NCI-H2081 treated with DMSO at 0.1 percent for 48 hours (cell line): Measurements from ENCODE around the gene SLC12A8.

ENCODE experiments used
- DNase-seq: peaks from one replicate; lab custom pipeline; 2025; lab: John Stamatoyannopoulos, UW

SLC12A8 gene

GRCh38 chr3:125186800-125187598, 25.5 kb downstream of the SLC12A8 start:
- DNase-seq, result no peak

- DNase-seq, result no peak
Observed at GRCh38 chr3:125186261-125186787, 26.2 kb downstream of the SLC12A8 start.

- no peak for DNase-seq
Observed at GRCh38 chr3:125185805-125186204, 26.7 kb downstream of the SLC12A8 start.

- DNase-seq, result no peak
Observed at GRCh38 chr3:125179884-125180240, 32.7 kb downstream of the SLC12A8 start.

DNA sequence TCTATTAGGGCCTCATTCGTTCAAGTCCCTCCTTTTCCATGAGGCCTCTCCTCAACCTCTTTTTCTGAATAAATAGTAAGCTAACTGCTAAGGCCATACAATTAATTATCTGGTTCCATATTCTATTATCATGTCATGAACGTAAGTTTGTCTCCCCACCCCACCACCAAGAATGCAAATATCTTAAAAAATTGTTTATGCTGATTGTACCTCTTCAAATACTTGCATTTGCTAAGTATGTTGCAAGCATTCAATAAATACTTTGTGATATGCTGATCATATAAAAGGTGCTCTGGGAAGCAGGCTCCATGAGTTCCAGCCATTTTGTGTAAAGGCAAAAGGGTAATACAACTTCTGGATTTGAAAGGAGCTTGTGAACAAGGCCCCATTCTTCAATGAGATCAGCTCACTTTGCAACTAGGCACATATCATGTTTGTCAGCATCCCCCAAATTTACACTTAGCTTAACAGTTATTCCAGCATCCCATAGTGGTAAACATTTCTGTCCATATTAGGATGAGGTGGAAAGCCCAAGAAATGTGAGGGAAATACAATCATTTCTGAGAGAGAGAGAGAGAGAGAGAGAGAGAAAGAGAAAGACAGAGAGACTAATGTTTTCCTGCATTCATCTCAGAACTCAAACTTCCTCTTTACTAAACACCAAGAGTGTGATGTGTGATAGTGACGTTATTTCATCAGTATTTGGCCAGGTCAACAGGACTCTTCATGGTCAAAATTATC, 33.2 kb downstream of the SLC12A8 start:
- no peak for DNase-seq

GRCh38 chr3:125177746-125178145, 34.8 kb downstream of the SLC12A8 start:
- no peak for DNase-seq

GRCh38 chr3:125175295-125176078, 37.1 kb downstream of the SLC12A8 start:
- no peak for DNase-seq

DNA sequence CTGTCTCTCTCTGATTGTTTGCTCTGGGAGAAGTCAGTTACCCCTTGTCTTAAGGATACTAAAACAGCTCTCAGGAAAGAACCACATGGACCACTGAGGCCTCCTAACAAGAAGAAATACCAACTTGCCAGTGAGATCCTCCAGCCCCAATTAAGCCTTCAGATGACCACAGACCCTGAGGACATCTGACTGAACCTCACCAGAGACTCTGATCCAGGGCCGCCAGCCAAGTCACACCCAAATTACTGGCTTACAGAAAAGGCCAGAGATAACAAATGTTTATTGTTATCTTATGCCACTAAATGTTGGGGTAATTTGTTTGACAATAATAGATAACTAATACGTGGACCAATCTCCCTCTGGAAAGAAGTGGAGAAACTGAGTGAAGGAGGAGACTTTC, 40.2 kb downstream of the SLC12A8 start:
- DNase-seq, result no peak

DNA sequence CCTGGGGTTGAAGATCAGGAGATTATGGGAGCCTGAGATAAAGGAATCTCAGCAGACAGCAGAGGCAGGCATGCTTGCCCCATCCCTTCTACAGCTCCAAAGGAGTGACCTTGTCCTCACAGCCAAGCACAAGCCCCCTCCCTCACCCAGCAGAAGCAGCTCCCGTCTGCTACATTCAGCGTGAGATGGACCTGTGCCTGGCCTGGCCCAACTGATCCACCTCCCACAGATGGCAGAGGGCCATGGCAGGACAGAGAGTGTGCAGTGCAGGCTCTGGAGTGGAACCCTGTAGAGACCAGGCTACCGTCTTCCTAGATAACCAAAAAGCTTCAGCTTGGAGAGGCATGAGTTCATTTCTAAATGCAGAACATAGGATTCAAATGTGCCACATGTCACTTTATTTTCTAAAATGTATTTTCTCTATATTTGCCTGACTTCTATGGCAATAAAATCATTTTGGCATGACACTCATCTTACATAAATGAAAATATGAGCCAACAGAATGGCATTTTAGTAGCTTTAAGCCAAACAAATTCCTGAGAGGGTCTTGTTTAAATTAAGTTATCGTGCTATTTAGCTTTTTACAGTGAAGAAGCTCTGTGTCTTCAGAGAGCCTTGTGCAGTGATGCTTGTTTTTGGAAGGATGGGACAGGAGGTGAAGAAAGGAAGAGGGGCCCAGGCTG, 43.7 kb downstream of the SLC12A8 start:
- DNase-seq, result no peak

GRCh38 chr3:125166599-125167136, 45.9 kb downstream of the SLC12A8 start:
- DNase-seq, result no peak

DNA sequence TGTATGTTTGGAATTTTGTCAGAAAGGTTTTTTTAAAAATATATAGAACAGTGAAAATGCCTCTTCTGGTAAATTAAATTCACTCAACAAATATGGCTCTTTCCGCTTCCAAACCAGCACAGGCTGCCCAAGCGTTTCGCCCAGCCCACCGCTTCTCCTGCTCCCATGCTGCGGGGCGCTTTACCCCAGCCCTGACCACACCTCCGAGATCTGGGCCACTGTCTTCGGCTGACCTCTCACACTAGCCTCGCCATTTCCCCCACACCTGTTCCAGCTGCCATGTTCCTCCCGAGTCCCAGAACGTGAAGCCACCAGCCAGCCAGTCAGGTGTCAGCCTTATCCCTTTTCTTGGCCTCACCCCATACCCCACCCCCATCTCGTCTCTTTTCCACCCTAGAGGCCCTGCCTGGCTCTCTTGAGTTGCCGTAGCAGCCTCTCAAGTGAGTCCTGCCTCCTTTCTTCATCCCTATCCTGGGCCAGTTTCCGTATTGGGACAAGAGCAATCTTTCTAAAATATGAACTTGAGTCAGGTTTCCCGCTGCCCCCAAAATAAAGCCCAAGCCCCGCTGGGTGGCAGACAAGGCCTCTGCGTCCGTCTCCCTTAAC, 46.5 kb downstream of the SLC12A8 start:
- DNase-seq, result no peak

- no peak for DNase-seq
Observed at GRCh38 chr3:125165189-125165947, 47.2 kb downstream of the SLC12A8 start.

- DNase-seq, result no peak
Observed at GRCh38 chr3:125163739-125164601, 48.6 kb downstream of the SLC12A8 start.

DNA sequence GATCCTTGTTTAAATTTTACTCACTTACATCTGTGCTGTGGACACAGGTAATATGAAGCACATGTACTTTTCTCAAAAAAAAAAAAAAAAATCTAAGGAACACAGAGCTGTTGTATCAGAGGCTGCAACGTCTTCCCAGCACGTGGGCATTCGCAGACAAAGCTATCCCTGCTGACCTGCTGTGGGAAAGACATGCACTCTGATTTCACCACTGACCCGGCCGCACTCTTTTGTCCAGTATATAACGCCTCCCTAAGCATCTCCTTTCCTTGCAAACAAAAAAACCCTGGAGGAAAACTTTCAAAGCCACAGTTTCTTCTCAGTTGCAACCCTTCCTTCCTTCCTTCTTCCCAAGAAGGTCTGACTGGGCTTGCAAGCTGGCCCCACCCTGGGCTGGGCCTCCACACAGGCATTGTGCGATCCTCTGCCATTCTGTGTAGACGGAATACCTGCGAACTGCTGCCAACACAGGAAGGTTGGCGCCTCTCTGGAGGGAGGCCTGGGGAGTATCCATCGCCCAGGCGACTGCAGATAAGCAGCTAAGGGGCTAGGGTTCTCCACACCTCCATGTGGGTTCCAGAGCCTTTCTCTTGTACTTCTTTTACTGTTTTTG, 50.8 kb downstream of the SLC12A8 start:
- no peak for DNase-seq

GRCh38 chr3:125160606-125161371, 51.8 kb downstream of the SLC12A8 start:
- DNase-seq, result no peak

GRCh38 chr3:125157183-125157582, 55.4 kb downstream of the SLC12A8 start:
- no peak for DNase-seq

GRCh38 chr3:125156456-125156855, 56.1 kb downstream of the SLC12A8 start:
- DNase-seq, result no peak

DNA sequence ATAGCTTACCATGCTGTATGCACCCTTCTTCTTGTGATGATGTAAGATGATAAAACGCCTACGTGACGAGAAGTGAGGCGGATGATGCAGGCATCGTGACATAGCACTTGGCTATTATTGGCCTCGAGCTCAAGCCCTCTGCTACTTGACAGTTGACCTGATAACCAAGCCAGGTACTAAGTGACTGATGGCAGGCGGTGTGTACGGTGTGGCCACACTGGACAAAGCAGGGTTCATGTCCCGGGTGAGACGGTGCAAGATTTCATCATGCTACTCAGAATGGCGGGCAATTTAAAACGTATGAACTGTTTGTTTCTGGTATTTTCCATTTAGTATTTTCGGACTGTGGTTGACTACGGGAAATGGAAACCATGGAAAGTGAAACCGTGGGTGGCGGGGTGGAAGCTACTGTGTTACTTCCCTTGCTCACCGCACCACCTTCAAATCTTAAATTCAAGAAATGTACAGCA, 57.7 kb downstream of the SLC12A8 start:
- DNase-seq, result no peak
